Trophoblast cell (in vitro differentiated cells and primary cell): ENCODE results near the gene CLDN19.

Source experiments
- DNase-seq, 2 donors: peaks; one replicate each; pipeline ENCODE4 v3.0.0-alpha.2; 2016
- H2AFZ ChIP-seq: 2 replicates; pipeline ENCODE4 v1.6.1; 2013; ENCODE audit warnings: low read length, moderate library complexity, mild to moderate bottlenecking; ENCODE audit not compliant: insufficient read depth, poor library complexity
- H2AK5ac ChIP-seq: 2 replicates; pipeline ENCODE4 v1.6.1; 2013; ENCODE audit warnings: mild to moderate bottlenecking, low read length
- H2BK120ac ChIP-seq: 2 replicates; pipeline ENCODE4 v1.6.1; 2013; ENCODE audit warnings: low read length, mild to moderate bottlenecking, moderate library complexity; ENCODE audit not compliant: insufficient read depth, poor library complexity
- H2BK12ac ChIP-seq: 2 replicates; pipeline ENCODE4 v1.6.1; 2013; ENCODE audit warnings: mild to moderate bottlenecking, low read length, moderate library complexity
- H2BK5ac ChIP-seq: 2 replicates; pipeline ENCODE4 v1.6.1; 2013; ENCODE audit warnings: low read length, low read depth, moderate library complexity, mild to moderate bottlenecking; ENCODE audit not compliant: poor library complexity
- H3K14ac ChIP-seq: 2 replicates; pipeline ENCODE4 v1.6.1; 2013; ENCODE audit warnings: mild to moderate bottlenecking, low read length
- H3K18ac ChIP-seq: 2 replicates; pipeline ENCODE4 v1.6.1; 2013; ENCODE audit warnings: mild to moderate bottlenecking, low read length
- H3K23ac ChIP-seq: 2 replicates; pipeline ENCODE4 v1.6.1; 2013; ENCODE audit warnings: low read length
- H3K27ac ChIP-seq: 2 replicates; pipeline ENCODE4 v1.5.1; 2013; ENCODE audit warnings: low read depth, mild to moderate bottlenecking, inconsistent platforms, low read length, moderate library complexity
- H3K27me3 ChIP-seq: 2 replicates; pipeline ENCODE4 v1.6.1; 2013; ENCODE audit warnings: inconsistent platforms, mild to moderate bottlenecking, low read length, moderate library complexity; ENCODE audit not compliant: insufficient read depth
- H3K36me3 ChIP-seq, 2 experiments: 1 replicate in 1 of 2; 2 replicates in 1 of 2; pipeline ENCODE4 v1.6.1; 2013; ENCODE audit warnings: low read length in 2 of 2, mild to moderate bottlenecking in 2 of 2, moderate library complexity in 1 of 2; ENCODE audit not compliant: insufficient read depth in 2 of 2, control insufficient read depth in 1 of 2
- H3K4ac ChIP-seq: 2 replicates; pipeline ENCODE4 v1.6.1; 2013; ENCODE audit warnings: low read depth, mild to moderate bottlenecking, low read length, moderate library complexity
- H3K4me1 ChIP-seq, 2 experiments: 1 replicate in 1 of 2; 2 replicates in 1 of 2; pipeline ENCODE4 v1.6.1; 2013; ENCODE audit warnings: low read length in 2 of 2, mild to moderate bottlenecking in 2 of 2, moderate library complexity in 1 of 2; ENCODE audit not compliant: insufficient read depth in 2 of 2, control insufficient read depth in 1 of 2
- H3K4me2 ChIP-seq: 2 replicates; pipeline ENCODE4 v1.6.1; 2013; ENCODE audit warnings: inconsistent platforms, mild to moderate bottlenecking, low read length, moderate library complexity
- H3K4me3 ChIP-seq: 2 replicates; pipeline ENCODE4 v1.5.1; 2013; ENCODE audit warnings: mild to moderate bottlenecking, low read depth, low read length, inconsistent platforms
- H3K79me1 ChIP-seq: one replicate; pipeline ENCODE4 v1.6.1; 2013; ENCODE audit warnings: low read length
- H3K79me2 ChIP-seq: 2 replicates; pipeline ENCODE4 v1.6.1; 2013; ENCODE audit warnings: low read length, mild to moderate bottlenecking; ENCODE audit not compliant: control insufficient read depth, insufficient read depth, poor library complexity
- H3K9ac ChIP-seq: 2 replicates; pipeline ENCODE4 v1.6.1; 2013; ENCODE audit warnings: mild to moderate bottlenecking, low read length
- H3K9me3 ChIP-seq: 2 replicates; pipeline ENCODE4 v1.6.1; 2013; ENCODE audit warnings: low read depth, mild to moderate bottlenecking, control low read depth, inconsistent platforms, low read length; ENCODE audit not compliant: insufficient read depth
- H4K12ac ChIP-seq: 2 replicates; pipeline ENCODE4 v1.6.1; 2013; ENCODE audit warnings: low read depth, mild to moderate bottlenecking, low read length, moderate library complexity
- H4K8ac ChIP-seq: 2 replicates; pipeline ENCODE4 v1.6.1; 2013; ENCODE audit warnings: low read depth, mild to moderate bottlenecking, low read length, moderate library complexity
- H4K91ac ChIP-seq: one replicate; pipeline ENCODE4 v1.6.1; 2013; ENCODE audit warnings: low read depth, mild to moderate bottlenecking, low read length, moderate library complexity
- WGBS: extraction: QIAGEN DNeasy Blood & Tissue Kit; methylation state at CpG from one replicate; pipeline ENCODE4 v1.1.7; 2013; ENCODE audit warnings: missing lambda C conversion rate; ENCODE audit not compliant: insufficient read length, insufficient coverage; ENCODE audit errors: extremely low coverage; 5-methylcytosine and 5-hydroxymethylcytosine counted together

The CLDN19 gene

DNA sequence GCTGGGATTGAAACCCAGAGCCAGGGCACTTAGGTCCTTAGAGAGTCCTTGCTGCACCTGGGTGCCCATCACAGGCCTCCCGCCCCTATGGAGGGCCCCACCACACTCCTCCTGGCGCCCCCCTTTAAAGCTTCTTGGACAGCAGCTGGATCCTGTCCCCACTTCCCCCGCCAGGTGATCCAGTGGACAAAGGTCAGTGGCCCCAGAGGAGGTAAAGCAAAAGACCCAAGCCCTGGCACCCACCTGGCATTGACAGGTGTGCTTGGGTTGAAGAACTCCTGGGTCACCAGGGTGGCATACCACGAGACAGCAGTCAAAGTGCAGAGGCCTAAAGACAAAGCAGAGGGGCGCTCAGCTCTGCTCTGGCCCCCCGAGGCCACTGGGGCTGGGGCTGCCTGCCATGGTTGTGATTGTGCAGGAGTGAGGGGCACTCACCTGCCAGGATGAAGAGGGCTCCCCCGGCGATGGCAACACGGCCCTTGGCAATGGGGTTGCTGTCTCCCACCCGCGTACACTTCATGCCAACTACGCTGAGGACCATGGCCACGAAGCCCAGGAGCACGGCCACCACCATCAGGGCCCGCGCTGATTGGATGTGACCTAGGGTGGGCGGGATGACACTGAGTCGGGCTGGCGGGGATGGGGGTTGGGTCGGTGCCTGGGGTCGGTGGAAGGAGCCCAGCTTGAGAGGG, 1.9 kb downstream of the CLDN19 start:
- H4K12ac ChIP-seq = no peak overlapping the region
- peaks cover 11 to 23% of the 10 kb centered on the region in 2 experiments for H3K4me1 ChIP-seq
- no peak overlapping the region for H3K18ac ChIP-seq
- no peak overlapping the region for H3K4me2 ChIP-seq
- WGBS = no CpG with 5 or more reads among the region's 21 CpGs
- H3K14ac ChIP-seq = no peak overlapping the region
- no peak overlapping the region for H2BK5ac ChIP-seq
- no peaks in the 10 kb centered on the region for H3K79me1 ChIP-seq
- H2BK12ac ChIP-seq = no peak overlapping the region
- no peak overlapping the region for H2AK5ac ChIP-seq
- H3K36me3 ChIP-seq = no peaks in the 10 kb centered on the region
- H3K4ac ChIP-seq = no peak overlapping the region
- H3K9ac ChIP-seq = no peak overlapping the region
- no peak overlapping the region for H4K91ac ChIP-seq
- no peaks in the 10 kb centered on the region for H3K79me2 ChIP-seq
- H2BK120ac ChIP-seq = no peak overlapping the region
- no peak overlapping the region for H3K23ac ChIP-seq
- no peaks in the 10 kb centered on the region for H3K27me3 ChIP-seq
- no peak for DNase-seq
- H3K27ac ChIP-seq = no peak overlapping the region
- peak overlapping the region; percentile 31 for H3K4me3 ChIP-seq
- H4K8ac ChIP-seq = no peak overlapping the region
- H2AFZ ChIP-seq = no peak overlapping the region
- peaks cover 6% of the 10 kb centered on the region for H3K9me3 ChIP-seq

DNA sequence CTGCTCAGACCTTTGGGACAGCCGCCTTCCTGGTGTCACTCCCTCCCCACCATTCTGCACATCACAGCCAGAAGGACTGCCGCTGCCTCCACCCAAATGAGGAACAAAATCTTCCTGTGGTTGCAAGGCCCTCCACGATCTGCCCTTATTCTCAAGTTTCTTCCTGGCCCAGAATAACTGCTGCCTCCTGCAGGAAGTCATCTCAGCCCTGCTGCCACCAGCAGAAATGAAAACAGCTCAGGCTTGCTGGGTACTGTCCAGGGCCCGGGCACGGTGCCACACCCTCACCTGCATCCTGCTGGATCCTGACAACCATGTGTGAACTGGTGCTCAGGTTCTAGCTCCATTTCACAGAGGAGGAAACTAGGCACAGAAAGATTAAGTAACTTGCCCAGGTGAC, 2.8 kb downstream of the CLDN19 start:
- no peak overlapping the region for H3K4me3 ChIP-seq
- peaks cover 6% of the 10 kb centered on the region for H3K9me3 ChIP-seq
- H3K27ac ChIP-seq = no peak overlapping the region
- H3K18ac ChIP-seq = no peak overlapping the region
- H4K8ac ChIP-seq = no peak overlapping the region
- H3K23ac ChIP-seq = no peak overlapping the region
- no peak overlapping the region for H3K4ac ChIP-seq
- H3K14ac ChIP-seq = no peak overlapping the region
- no peaks in the 10 kb centered on the region for H3K79me2 ChIP-seq
- no peaks in the 10 kb centered on the region for H3K27me3 ChIP-seq
- H2BK12ac ChIP-seq = no peak overlapping the region
- no peaks in the 10 kb centered on the region for H3K79me1 ChIP-seq
- no peak overlapping the region for H4K91ac ChIP-seq
- no peak overlapping the region for H2BK5ac ChIP-seq
- peaks cover 11 to 20% of the 10 kb centered on the region in 2 experiments for H3K4me1 ChIP-seq
- H4K12ac ChIP-seq = no peak overlapping the region
- DNase-seq = peak; percentile 35 to 52
- H2AFZ ChIP-seq = no peak overlapping the region
- no peak overlapping the region for H2BK120ac ChIP-seq
- no peak overlapping the region for H3K4me2 ChIP-seq
- no CpG with 5 or more reads among the region's 5 CpGs for WGBS
- no peak overlapping the region for H2AK5ac ChIP-seq
- H3K36me3 ChIP-seq = no peaks in the 10 kb centered on the region
- no peak overlapping the region for H3K9ac ChIP-seq

GRCh38 chr1:42736571-42737200, 3.4 kb downstream of the CLDN19 start:
- H4K91ac ChIP-seq = peak overlapping the region; percentile 16

GRCh38 chr1:42736152-42736551, 3.9 kb downstream of the CLDN19 start:
- Histone ChIP-seq H3K27ac (no peak overlapping the region), H2AK5ac (peak overlapping the region; percentile 2), H2BK120ac (peak overlapping the region; percentile 2), H3K4me3 (no peak overlapping the region), H2BK12ac (no peak overlapping the region), H3K4me2 (no peak overlapping the region), H3K79me2 (no peaks in the 10 kb centered on the region), H3K4me1 (peaks cover 11 to 20% of the 10 kb centered on the region in 2 experiments), H3K18ac (peak overlapping the region; percentile 17), H3K4ac (no peak overlapping the region), H3K14ac (no peak overlapping the region), H3K9me3 (peaks cover 6% of the 10 kb centered on the region), H3K23ac (no peak overlapping the region), H4K91ac (peak overlapping the region; percentile 16), H4K12ac (peak overlapping the region; percentile 18), H4K8ac (peak overlapping the region; percentile 33), H3K79me1 (no peaks in the 10 kb centered on the region), H3K36me3 (no peaks in the 10 kb centered on the region), H2BK5ac (no peak overlapping the region), H3K27me3 (no peaks in the 10 kb centered on the region), H2AFZ (no peak overlapping the region), H3K9ac (no peak overlapping the region)
- peak; percentile 74 to 86 for DNase-seq
- WGBS = no CpG with 5 or more reads among the region's 4 CpGs

More at GRCh38 chr1:42736571-42737200, 3.4 kb downstream of the CLDN19 start:
- no peak overlapping the region for H3K9ac ChIP-seq
- H2BK12ac ChIP-seq = no peak overlapping the region
- H3K4me3 ChIP-seq = no peak overlapping the region
- no peak for DNase-seq
- no peaks in the 10 kb centered on the region for H3K36me3 ChIP-seq
- H3K4me1 ChIP-seq = peaks cover 11 to 20% of the 10 kb centered on the region in 2 experiments
- no peak overlapping the region for H3K23ac ChIP-seq
- H4K8ac ChIP-seq = peak overlapping the region; percentile 33
- H3K79me1 ChIP-seq = no peaks in the 10 kb centered on the region
- no peaks in the 10 kb centered on the region for H3K79me2 ChIP-seq
- H2BK120ac ChIP-seq = peak overlapping the region; percentile 2
- no peak overlapping the region for H2BK5ac ChIP-seq
- H2AFZ ChIP-seq = no peak overlapping the region
- no peak overlapping the region for H3K4ac ChIP-seq
- H3K14ac ChIP-seq = no peak overlapping the region
- WGBS = no CpG with 5 or more reads among the region's 8 CpGs
- H3K27ac ChIP-seq = no peak overlapping the region
- H4K12ac ChIP-seq = peak overlapping the region; percentile 18
- H3K27me3 ChIP-seq = no peaks in the 10 kb centered on the region
- peaks cover 6% of the 10 kb centered on the region for H3K9me3 ChIP-seq
- peak overlapping the region; percentile 2 for H2AK5ac ChIP-seq
- H3K4me2 ChIP-seq = no peak overlapping the region
- H3K18ac ChIP-seq = peak overlapping the region; percentile 17
